DMS153 (cell line): ENCODE data around the gene CPSF6.

Experiments used
- DNase-seq: peaks from one replicate; lab custom pipeline; 2025; lab: John Stamatoyannopoulos, UW

Gene CPSF6

DNA sequence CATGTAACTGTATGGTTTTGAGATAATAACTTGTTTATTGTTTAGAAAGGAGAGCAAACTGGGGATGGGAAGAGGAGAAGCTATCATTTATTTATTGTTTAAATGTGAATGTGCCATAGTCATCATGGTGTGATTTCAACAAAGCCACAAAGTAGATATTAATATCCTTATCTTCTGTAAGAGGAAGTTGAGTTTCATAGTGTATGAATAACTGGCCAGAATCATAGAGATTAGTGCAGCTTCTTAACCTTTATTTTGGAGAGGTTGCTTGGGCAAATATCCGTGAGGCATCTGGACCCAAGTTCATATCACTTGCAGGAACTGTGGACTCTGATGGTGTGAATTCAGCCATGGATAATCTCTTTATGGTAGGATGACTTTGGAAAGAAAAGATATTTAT is 82.0 kb downstream of the CPSF6 start:
- DNase-seq, result no peak
